ES-I3 (cell line): Measurements from ENCODE around the gene AHCYL2.

Experiments used
- H3K36me3 ChIP-seq: 2 replicates; pipeline ENCODE4 v1.6.1; 2013; ENCODE audit warnings: mild to moderate bottlenecking, low read length, control low read depth, moderate library complexity; ENCODE audit not compliant: insufficient read depth
- H3K4me1 ChIP-seq: 2 replicates; pipeline ENCODE4 v1.6.1; 2013; ENCODE audit warnings: mild to moderate bottlenecking, control low read depth, low read length; ENCODE audit not compliant: insufficient read depth
- H3K9ac ChIP-seq: 2 replicates; pipeline ENCODE4 v1.6.1; 2013; ENCODE audit warnings: low read depth, mild to moderate bottlenecking, low read length, moderate library complexity
- H3K9me3 ChIP-seq: 2 replicates; pipeline ENCODE4 v1.6.1; 2013; ENCODE audit warnings: mild to moderate bottlenecking, low read length, moderate library complexity; ENCODE audit not compliant: control insufficient read depth, insufficient read depth

AHCYL2 gene

GRCh38 chr7:129224251-129225205, at the start of gene AHCYL2:
TSS of gene AHCYL2 (plus strand) at chr7:129225030.
- Histone ChIP-seq H3K9me3 (no peaks in the 10 kb centered on the region), H3K36me3 (no peaks in the 10 kb centered on the region), H3K9ac (peak within 1 kb of the TSS; percentile 81), H3K4me1 (peaks cover 11% of the 10 kb centered on the region)

DNA sequence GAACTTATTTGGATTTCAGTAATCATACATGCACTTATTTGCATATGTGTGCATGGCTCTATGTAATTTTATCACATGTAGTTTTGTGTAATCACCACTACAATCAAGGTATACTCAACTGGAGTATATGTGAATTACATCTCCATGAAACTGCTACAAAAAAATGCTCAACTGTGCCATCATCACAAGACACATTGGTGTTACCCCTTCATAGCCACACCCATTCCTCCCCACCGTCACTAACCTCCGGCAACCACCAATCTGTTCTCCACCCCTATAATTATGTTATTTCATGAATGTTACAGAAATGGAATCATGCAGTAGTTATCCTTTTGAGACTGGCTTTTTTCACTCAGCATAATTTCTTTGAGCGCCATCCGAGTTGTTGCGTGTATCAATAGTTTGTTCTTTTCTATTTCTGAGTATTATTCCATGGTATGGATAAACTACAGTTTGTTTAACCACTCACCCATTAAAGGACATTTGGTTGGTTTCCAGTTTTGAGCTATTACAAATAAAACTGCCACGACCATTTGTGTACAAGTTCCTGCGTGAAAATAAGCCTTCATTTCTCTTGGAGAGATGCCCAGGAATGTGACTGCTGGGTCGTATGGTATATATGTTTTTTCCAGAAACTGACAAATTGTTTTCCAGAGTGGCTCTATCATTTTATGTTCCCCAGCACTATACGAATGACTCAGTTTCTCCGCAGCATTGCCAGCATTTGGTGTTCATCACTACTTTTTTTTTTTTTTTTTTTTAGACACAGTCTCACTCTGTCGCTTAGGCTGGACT, 47.7 kb upstream of the AHCYL2 start:
- no peaks in the 10 kb centered on the region for H3K36me3 ChIP-seq
- H3K4me1 ChIP-seq, result no peaks in the 10 kb centered on the region
- no peaks in the 10 kb centered on the region for H3K9me3 ChIP-seq
- no peak overlapping the region for H3K9ac ChIP-seq

GRCh38 chr7:129184981-129185670, 39.7 kb upstream of the AHCYL2 start:
- Histone ChIP-seq H3K36me3 (no peaks in the 10 kb centered on the region), H3K4me1 (no peaks in the 10 kb centered on the region; the same call in 1 of the 2 replicates), H3K9ac (no peak overlapping the region), H3K9me3 (no peaks in the 10 kb centered on the region)

- no peaks in the 10 kb centered on the region for H3K9me3 ChIP-seq
- no peaks in the 10 kb centered on the region; the same call in 1 of the 2 replicates for H3K4me1 ChIP-seq
- H3K36me3 ChIP-seq, result no peaks in the 10 kb centered on the region
- H3K9ac ChIP-seq, result no peak overlapping the region
Observed at GRCh38 chr7:129186749-129187260, 38.0 kb upstream of the AHCYL2 start.

- no peaks in the 10 kb centered on the region; the same call in 1 of the 2 replicates for H3K4me1 ChIP-seq
Observed at GRCh38 chr7:129187681-129188371, 37.0 kb upstream of the AHCYL2 start.

GRCh38 chr7:129188372-129188891, 36.4 kb upstream of the AHCYL2 start, which contains the start of gene SMO:
TSS of gene SMO (plus strand) at chr7:129188633. CDS start at chr7:129189152, 519 bp downstream.
- Histone ChIP-seq H3K9ac (peak within 1 kb of the TSS; percentile 68), H3K36me3 (no peaks in the 10 kb centered on the region), H3K4me1 (no peaks in the 10 kb centered on the region; the same call in 1 of the 2 replicates), H3K9me3 (no peaks in the 10 kb centered on the region)

More at GRCh38 chr7:129187681-129188371, 37.0 kb upstream of the AHCYL2 start:
- Histone ChIP-seq H3K9ac (peak overlapping the region; percentile 68), H3K9me3 (no peaks in the 10 kb centered on the region), H3K36me3 (no peaks in the 10 kb centered on the region)

DNA sequence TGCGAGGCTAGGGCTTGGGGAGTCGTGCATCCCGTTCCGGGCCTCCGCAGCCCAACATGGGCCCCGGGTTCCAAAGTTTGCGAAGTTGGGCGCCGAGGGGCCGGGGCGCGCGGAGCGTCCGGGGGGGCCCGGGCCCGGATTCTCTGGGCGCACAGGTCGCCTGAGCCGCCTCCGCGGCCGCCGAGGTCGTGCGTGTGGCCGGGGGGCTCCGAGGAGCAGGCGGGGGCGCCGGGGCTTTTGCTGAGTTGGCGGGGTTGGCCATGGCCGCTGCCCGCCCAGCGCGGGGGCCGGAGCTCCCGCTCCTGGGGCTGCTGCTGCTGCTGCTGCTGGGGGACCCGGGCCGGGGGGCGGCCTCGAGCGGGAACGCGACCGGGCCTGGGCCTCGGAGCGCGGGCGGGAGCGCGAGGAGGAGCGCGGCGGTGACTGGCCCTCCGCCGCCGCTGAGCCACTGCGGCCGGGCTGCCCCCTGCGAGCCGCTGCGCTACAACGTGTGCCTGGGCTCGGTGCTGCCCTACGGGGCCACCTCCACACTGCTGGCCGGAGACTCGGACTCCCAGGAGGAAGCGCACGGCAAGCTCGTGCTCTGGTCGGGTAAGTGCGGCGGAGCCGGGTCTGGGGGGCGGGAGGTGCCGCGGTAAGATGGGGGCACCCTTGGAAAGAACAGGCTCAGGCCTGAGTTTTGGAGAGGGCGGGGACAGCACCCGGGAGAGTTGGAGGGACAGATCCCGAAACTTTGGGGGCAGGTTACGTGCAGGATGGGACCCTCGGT, 35.8 kb upstream of the AHCYL2 start:
- H3K9ac ChIP-seq, result peak overlapping the region; percentile 68
- no peaks in the 10 kb centered on the region; the same call in 1 of the 2 replicates for H3K4me1 ChIP-seq
- H3K36me3 ChIP-seq, result no peaks in the 10 kb centered on the region
- H3K9me3 ChIP-seq, result no peaks in the 10 kb centered on the region

GRCh38 chr7:129189661-129190310, 35.0 kb upstream of the AHCYL2 start:
- H3K9ac ChIP-seq, result peak overlapping the region; percentile 68
- H3K9me3 ChIP-seq, result no peaks in the 10 kb centered on the region
- no peaks in the 10 kb centered on the region for H3K36me3 ChIP-seq
- no peaks in the 10 kb centered on the region; the same call in 1 of the 2 replicates for H3K4me1 ChIP-seq

DNA sequence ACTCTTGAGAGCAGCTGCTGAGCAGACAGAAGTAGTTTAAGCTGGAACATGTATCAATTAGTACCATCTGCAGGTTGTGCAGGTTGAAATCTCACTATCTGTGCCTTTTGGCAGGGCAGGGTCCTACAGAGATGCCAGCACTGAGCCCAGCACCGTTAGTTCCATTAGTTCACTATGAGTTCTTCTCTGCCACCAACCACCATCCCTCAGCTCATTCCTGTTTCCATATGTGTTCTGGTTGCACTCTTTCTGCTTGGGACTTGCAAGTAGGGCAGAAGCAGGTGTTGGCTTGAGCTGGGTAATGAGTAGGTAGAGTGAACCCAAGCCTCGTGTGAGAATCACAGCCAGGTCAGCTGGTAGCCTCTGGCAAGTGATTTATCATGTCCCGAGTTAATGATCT, 33.6 kb upstream of the AHCYL2 start:
- H3K4me1 ChIP-seq, result no peaks in the 10 kb centered on the region
- no peak overlapping the region for H3K9ac ChIP-seq
- no peaks in the 10 kb centered on the region for H3K9me3 ChIP-seq
- H3K36me3 ChIP-seq, result no peaks in the 10 kb centered on the region

GRCh38 chr7:129193892-129194291, 30.9 kb upstream of the AHCYL2 start:
- no peak overlapping the region for H3K9ac ChIP-seq
- H3K4me1 ChIP-seq, result no peaks in the 10 kb centered on the region
- H3K9me3 ChIP-seq, result no peaks in the 10 kb centered on the region

GRCh38 chr7:129197771-129198170, 27.1 kb upstream of the AHCYL2 start:
- Histone ChIP-seq H3K9ac (no peak overlapping the region), H3K4me1 (no peaks in the 10 kb centered on the region), H3K9me3 (no peaks in the 10 kb centered on the region), H3K36me3 (no peaks in the 10 kb centered on the region)

More at GRCh38 chr7:129193892-129194291, 30.9 kb upstream of the AHCYL2 start:
- H3K36me3 ChIP-seq, result no peaks in the 10 kb centered on the region

DNA sequence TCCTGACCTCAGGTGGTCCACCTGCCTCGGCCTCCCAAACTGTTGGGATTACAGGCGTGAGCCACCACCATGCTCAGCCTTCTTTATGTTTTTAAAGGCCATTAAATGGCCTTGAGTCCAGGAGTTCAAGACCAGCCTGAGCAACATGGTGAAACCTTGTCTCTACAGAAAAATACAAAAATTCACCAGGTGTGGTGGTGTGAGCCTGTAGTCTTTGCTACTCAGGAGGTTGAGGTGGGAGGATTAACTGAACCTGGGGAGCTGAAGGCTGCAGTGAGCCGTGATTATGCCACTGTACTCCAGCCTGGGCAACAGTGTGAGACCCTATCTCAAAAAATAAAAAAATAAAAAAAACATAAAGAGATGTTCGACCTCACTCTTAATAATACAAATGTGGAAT, 25.4 kb upstream of the AHCYL2 start:
- Histone ChIP-seq H3K4me1 (no peaks in the 10 kb centered on the region), H3K9me3 (no peaks in the 10 kb centered on the region), H3K36me3 (no peaks in the 10 kb centered on the region), H3K9ac (no peak overlapping the region)
